NCI-H2107 (cell line): ENCODE measurements around the gene ADAMTS5.

Experiments used
- DNase-seq: peaks from one replicate; lab custom pipeline; 2025; lab: John Stamatoyannopoulos, UW

The ADAMTS5 gene

DNA sequence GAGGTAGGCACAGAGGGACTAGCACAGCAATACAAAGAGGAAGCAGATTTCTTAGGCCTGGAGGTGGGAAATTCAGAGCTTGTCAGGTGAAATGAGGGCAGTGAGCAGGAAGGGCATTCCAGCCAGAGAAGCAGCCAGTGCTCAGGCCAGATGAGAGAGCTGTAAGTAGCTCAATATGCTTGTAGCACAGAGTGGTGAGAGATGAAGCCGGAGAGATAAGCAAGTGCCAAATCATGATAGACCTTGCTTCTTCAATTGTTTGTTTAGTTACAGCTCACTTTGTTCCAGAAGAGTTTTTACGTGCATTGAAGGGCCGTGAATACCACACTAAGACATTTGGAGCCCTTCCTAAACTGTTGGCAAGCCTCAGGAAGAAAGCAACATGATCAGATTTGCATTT, 79.6 kb downstream of the ADAMTS5 start:
- DNase-seq = no peak

- DNase-seq = no peak
These were observed 82.5 kb downstream of the ADAMTS5 start for GRCh38 chr21:26884436-26884835.

- DNase-seq = no peak
These were observed 83.1 kb downstream of the ADAMTS5 start for GRCh38 chr21:26883768-26884167.

GRCh38 chr21:26881504-26882228, 85.2 kb downstream of the ADAMTS5 start:
- DNase-seq = no peak

DNA sequence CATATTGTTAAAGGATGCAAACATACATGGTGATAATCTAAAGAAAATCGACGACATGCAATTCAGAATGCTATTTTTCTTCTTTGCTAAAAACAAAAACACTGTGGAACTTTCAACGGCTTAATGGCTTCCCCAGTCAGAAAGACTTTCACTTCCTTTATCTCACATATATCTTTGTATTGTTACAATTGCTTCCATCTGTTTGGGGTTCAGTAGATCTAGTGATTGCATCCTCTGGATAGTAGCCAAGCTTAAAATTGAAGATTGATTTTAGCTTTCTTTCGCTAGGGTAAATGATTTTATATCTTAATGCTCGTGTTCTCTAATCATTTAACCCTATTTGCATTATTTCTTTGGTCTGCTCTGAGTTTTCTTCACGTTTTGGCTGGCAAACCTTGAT, 89.9 kb downstream of the ADAMTS5 start:
- DNase-seq = no peak

DNA sequence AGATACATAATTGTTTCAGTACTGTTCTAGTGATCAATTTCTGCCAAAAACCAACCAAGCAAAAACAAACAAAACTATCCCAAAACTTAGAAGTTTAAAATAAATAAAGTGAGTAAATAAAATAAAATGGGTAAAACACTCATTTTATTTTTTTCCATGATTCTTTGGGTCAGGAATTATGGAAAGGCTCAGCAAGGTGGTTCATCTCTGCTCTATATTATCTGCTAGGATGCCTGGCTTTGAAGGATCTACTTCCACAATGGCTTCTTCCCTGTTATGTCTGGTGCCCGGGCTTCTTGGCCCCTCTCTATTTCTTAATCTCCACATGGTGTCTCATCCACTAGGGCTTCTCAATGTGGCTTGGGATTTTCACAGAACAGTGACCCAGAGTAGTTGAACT, 92.5 kb downstream of the ADAMTS5 start:
- no peak for DNase-seq
